ENCODE data around the gene COL4A1. TPM values are rescaled to one million over a fixed set of nuclear protein-coding genes. Genes with fewer than 3 reads are reported as not detected.

Gene COL4A1
- total RNA-seq, 1 donor from 2014 or later, result 5,210 TPM

GRCh38 chr13:110319774-110320509 lies 13.0 kb upstream of the COL4A1 start:
- no peak for TF ChIP-seq CTCF (IDR thresholded peaks at IDR 0.05)
- no peak for DNase-seq (ENCODE audit: low spot score)
- Mint-ChIP-seq H3K36me3 (ENCODE audit: low read depth) (peaks cover 43% of the 10 kb centered on the region), H3K27ac (ENCODE audit: unreplicated experiment) (peak overlapping the region; percentile 77), H3K4me3 (ENCODE audit: unreplicated experiment) (peak overlapping the region; percentile 13), H3K27me3 (ENCODE audit: low read depth) (no peaks in the 10 kb centered on the region), H3K9me3 (ENCODE audit: low read depth) (no peaks in the 10 kb centered on the region), H3K4me1 (ENCODE audit: low read depth) (peaks cover 93% of the 10 kb centered on the region)

- peak overlapping the region; percentile 13 for H3K4me3 Mint-ChIP-seq (ENCODE audit: unreplicated experiment)
- no peak for TF ChIP-seq CTCF (IDR thresholded peaks at IDR 0.05)
- peaks cover 40% of the 10 kb centered on the region for H3K36me3 Mint-ChIP-seq (ENCODE audit: low read depth)
- H3K27me3 Mint-ChIP-seq (ENCODE audit: low read depth), result no peaks in the 10 kb centered on the region
- peak overlapping the region; percentile 77 for H3K27ac Mint-ChIP-seq (ENCODE audit: unreplicated experiment)
- H3K9me3 Mint-ChIP-seq (ENCODE audit: low read depth), result no peaks in the 10 kb centered on the region
- DNase-seq (ENCODE audit: low spot score), result no peak
- peaks cover 93% of the 10 kb centered on the region for H3K4me1 Mint-ChIP-seq (ENCODE audit: low read depth)
Observed at GRCh38 chr13:110319397-110319773, 12.4 kb upstream of the COL4A1 start.

- H3K9me3 Mint-ChIP-seq (ENCODE audit: low read depth), result no peaks in the 10 kb centered on the region
- H3K27ac Mint-ChIP-seq (ENCODE audit: unreplicated experiment), result peak overlapping the region; percentile 77
- H3K4me1 Mint-ChIP-seq (ENCODE audit: low read depth), result peaks cover 93% of the 10 kb centered on the region
- DNase-seq (ENCODE audit: low spot score), result no peak
- no peak overlapping the region for H3K4me3 Mint-ChIP-seq (ENCODE audit: unreplicated experiment)
- TF ChIP-seq CTCF (IDR thresholded peaks at IDR 0.05), result no peak
- no peaks in the 10 kb centered on the region for H3K27me3 Mint-ChIP-seq (ENCODE audit: low read depth)
- H3K36me3 Mint-ChIP-seq (ENCODE audit: low read depth), result peaks cover 42% of the 10 kb centered on the region
Observed at GRCh38 chr13:110318920-110319319, 12.0 kb upstream of the COL4A1 start.

- H3K36me3 Mint-ChIP-seq (ENCODE audit: low read depth), result peaks cover 45% of the 10 kb centered on the region
Observed at GRCh38 chr13:110317496-110318195, 10.7 kb upstream of the COL4A1 start.

More at GRCh38 chr13:110317496-110318195, 10.7 kb upstream of the COL4A1 start:
- DNase-seq (ENCODE audit: low spot score), result no peak
- H3K4me1 Mint-ChIP-seq (ENCODE audit: low read depth), result peaks cover 89% of the 10 kb centered on the region
- no peaks in the 10 kb centered on the region for H3K9me3 Mint-ChIP-seq (ENCODE audit: low read depth)
- no peaks in the 10 kb centered on the region for H3K27me3 Mint-ChIP-seq (ENCODE audit: low read depth)
- H3K27ac Mint-ChIP-seq (ENCODE audit: unreplicated experiment), result peak overlapping the region; percentile 84
- TF ChIP-seq CTCF (IDR thresholded peaks at IDR 0.05), result no peak
- no peak overlapping the region for H3K4me3 Mint-ChIP-seq (ENCODE audit: unreplicated experiment)

Measured in chondrocyte (in vitro differentiated cells).